Stomach (tissue), 9 donors: ENCODE results near the gene GRK1. TPM values are rescaled to one million over a fixed set of nuclear protein-coding genes. Genes with fewer than 3 reads are reported as not detected.
"Not testable (repeated sequence)": the region's sequence is repeated elsewhere in the genome, so short reads cannot be mapped to it uniquely, and the experiment has no call there.

Experiments used
- DNase-seq, 2 donors: peaks; one replicate each; pipeline versions ENCODE4 v3.0.0 to v3.0.0-alpha.2; 2013 to 2019
- H3K27ac ChIP-seq, 5 donors: fragments of 200-600 bp in 4 of 5; sonication (generic) in 4 of 5; one replicate each; pipeline ENCODE4 v1.5.1; 2013 to 2019; ENCODE audit warnings: mild to moderate bottlenecking in 1 of 5, moderate library complexity in 1 of 5
- H3K27me3 ChIP-seq, 3 donors: fragments of 200-600 bp; sonication (generic); one replicate each; pipeline ENCODE4 v1.5.1; 2017 to 2019; ENCODE audit warnings: mixed run types in 1 of 3
- H3K36me3 ChIP-seq, 4 donors: fragments of 200-600 bp; sonication (generic); 1 replicate in 3 of 4; 2 replicates in 1 of 4; pipeline ENCODE4 v1.5.1; 2016 to 2019
- H3K4me1 ChIP-seq, 4 donors: fragments of 200-600 bp; sonication (generic); one replicate each; pipeline ENCODE4 v1.5.1; 2016 to 2019
- H3K4me3 ChIP-seq, 4 donors: fragments of 200-600 bp; sonication (generic) in 3 of 4; one replicate each; pipeline ENCODE4 v1.5.1; 2016 to 2019; ENCODE audit warnings: mild to moderate bottlenecking in 1 of 4
- H3K9me3 ChIP-seq, 4 donors: fragments of 200-600 bp; sonication (generic); one replicate each; pipeline ENCODE4 v1.5.1; 2016 to 2019
- CTCF ChIP-seq, 7 experiments: fragments of 450-650 bp in 4 of 7; fragments of 200-600 bp in 3 of 7; sonication (generic) in 3 of 7; IDR thresholded peaks; one replicate each; pipeline ENCODE4 v1.5.1; 2016 to 2019; ENCODE audit warnings: antibody characterized with exemption in 7 of 7, control low read depth in 2 of 7, mild to moderate bottlenecking in 1 of 7
- EP300 ChIP-seq: sonication (generic); formaldehyde crosslinking; IDR thresholded peaks from one replicate; pipeline ENCODE4 v1.6.1; 2017; ENCODE audit warnings: antibody characterized with exemption
- POLR2A ChIP-seq, 4 donors: fragments of 450-650 bp; IDR thresholded peaks; one replicate each; pipeline ENCODE4 v1.6.1; 2016; ENCODE audit warnings: antibody characterized with exemption in 4 of 4, control low read depth in 2 of 4, mild to moderate bottlenecking in 1 of 4, moderate library complexity in 1 of 4
- POLR2AphosphoS5 ChIP-seq, 3 donors: sonication (generic); formaldehyde crosslinking; IDR thresholded peaks; one replicate each; pipeline ENCODE4 v1.6.1; 2016; ENCODE audit warnings: antibody characterized with exemption in 3 of 3
- WGBS, 5 donors: extraction: QIAGEN DNeasy Blood & Tissue Kit in 3 of 5; methylation state at CpG; one replicate each; pipeline versions ENCODE4 v1.1.5 to v1.1.7; 2013 to 2018; 5-methylcytosine and 5-hydroxymethylcytosine counted together
- intact Hi-C: fragments of 100-400 bp; cut with DNase I; formaldehyde crosslinking; loops from one replicate; pipeline ENCODE4 v1.15.1; 2023; ENCODE audit warnings: low total_unique reads
- polyA plus RNA-seq, 3 donors: library from polyadenylated mRNA; stranded (reverse); fragments of 200-250 nt; gene quantifications; one replicate each; pipeline ENCODE4 v1.2.3, GENCODE V29; 2013
- total RNA-seq, 5 donors: library from RNA; depleted of rRNA; stranded (reverse); fragments of >200 nt; gene quantifications; one replicate each; pipeline versions ENCODE4 v1.1.0 to v1.2.3, GENCODE V29; 2014 to 2016
- donor health status: healthy with polysubstance abuse.
- donor health status: Bipolar disorder and iron deficiency.
- donor health status: healthy.

The GRK1 gene
- total and polyA plus RNA-seq, 8 donors = not detected

- TF ChIP-seq EP300 = no peak
- no peak for TF ChIP-seq CTCF (IDR thresholded peaks at IDR 0.05)
- TF ChIP-seq POLR2AphosphoS5 (IDR thresholded peaks at IDR 0.05) = no peak
- TF ChIP-seq POLR2A (IDR thresholded peaks at IDR 0.05) = no peak
- Histone ChIP-seq H3K27ac (no peak overlapping the region), H3K9me3 (no peaks in the 10 kb centered on the region), H3K36me3 (no peaks in the 10 kb centered on the region), H3K27me3 (peaks cover 0 to 7% (median 0%) of the 10 kb centered on the region in 3 donors), H3K4me3 (no peak overlapping the region), H3K4me1 (no peaks in the 10 kb centered on the region)
- DNase-seq = no peak
- 92 to 96% (median 96%) methylated on average over 19 of the region's 19 CpGs for WGBS, 5 donors
- intact Hi-C loops = no loop called here
Observed at GRCh38 chr13:113751491-113751890, 84.5 kb downstream of the GRK1 start.

- intact Hi-C loops, H3K9me3 ChIP-seq, H3K36me3 ChIP-seq, H3K4me1 ChIP-seq, H3K4me3 ChIP-seq, H3K27ac ChIP-seq, DNase-seq, H3K27me3 ChIP-seq: not testable (repeated sequence)
- 94 to 97% (median 97%) methylated on average over 49 to 65 of the region's 78 CpGs for WGBS, 5 donors
Observed at GRCh38 chr13:113752211-113752986, 85.4 kb downstream of the GRK1 start.

GRCh38 chr13:113753171-113753570 lies 86.2 kb downstream of the GRK1 start:
- TF ChIP-seq POLR2A (IDR thresholded peaks at IDR 0.05) (no peak), EP300 (no peak), CTCF (IDR thresholded peaks at IDR 0.05) (no peak), POLR2AphosphoS5 (IDR thresholded peaks at IDR 0.05) (no peak)
- DNase-seq = no peak
- intact Hi-C loops = no loop called here
- H3K27ac ChIP-seq = no peak overlapping the region
- H3K4me1 ChIP-seq = peaks cover under 1 to 7% (median 2%) of the 10 kb centered on the region in 4 donors
- WGBS, 5 donors = 74 to 81% (median 76%) methylated on average over 11 of the region's 11 CpGs
- H3K36me3 ChIP-seq = no peaks in the 10 kb centered on the region
- H3K27me3 ChIP-seq = peaks cover 0 to 7% (median 0%) of the 10 kb centered on the region in 3 donors
- H3K9me3 ChIP-seq = no peaks in the 10 kb centered on the region
- no peak overlapping the region for H3K4me3 ChIP-seq

GRCh38 chr13:113754242-113754641 lies 87.2 kb downstream of the GRK1 start:
- peaks cover 0 to 9% (median 0%) of the 10 kb centered on the region in 3 donors for H3K27me3 ChIP-seq
- no peak overlapping the region for H3K27ac ChIP-seq
- no peak for DNase-seq
- no peak overlapping the region for H3K4me3 ChIP-seq
- intact Hi-C loops = no loop called here
- WGBS, 5 donors = 70 to 80% (median 77%) methylated on average over 5 to 7 of the region's 7 CpGs
- H3K36me3 ChIP-seq = no peaks in the 10 kb centered on the region
- H3K9me3 ChIP-seq = no peaks in the 10 kb centered on the region
- peaks cover 7 to 15% (median 11%) of the 10 kb centered on the region in 4 donors for H3K4me1 ChIP-seq
- TF ChIP-seq EP300 (no peak), CTCF (IDR thresholded peaks at IDR 0.05) (no peak), POLR2A (IDR thresholded peaks at IDR 0.05) (no peak), POLR2AphosphoS5 (IDR thresholded peaks at IDR 0.05) (no peak)

- intact Hi-C loops = no loop called here
- TF ChIP-seq POLR2AphosphoS5 (IDR thresholded peaks at IDR 0.05) (no peak), POLR2A (IDR thresholded peaks at IDR 0.05) (no peak), CTCF (IDR thresholded peaks at IDR 0.05) (no peak), EP300 (no peak)
- peaks cover 7 to 20% (median 16%) of the 10 kb centered on the region in 4 donors for H3K4me1 ChIP-seq
- H3K9me3 ChIP-seq = no peaks in the 10 kb centered on the region
- H3K27me3 ChIP-seq = peaks cover 0 to 13% (median 4%) of the 10 kb centered on the region in 3 donors
- no peak overlapping the region for H3K27ac ChIP-seq
- no peak overlapping the region for H3K4me3 ChIP-seq
- DNase-seq = no peak
- H3K36me3 ChIP-seq = no peaks in the 10 kb centered on the region
- 75 to 83% (median 79%) methylated on average over 15 of the region's 15 CpGs for WGBS, 5 donors
Observed at GRCh38 chr13:113754691-113755090, 87.7 kb downstream of the GRK1 start.
